ENCODE results near the gene AOPEP. TPM values are rescaled to one million over a fixed set of nuclear protein-coding genes. Genes with fewer than 3 reads are reported as not detected.

Gene AOPEP
- polyA plus RNA-seq, 1 of the 3 experiments (the other 2 are of a cell fraction): 54.6 TPM

DNA sequence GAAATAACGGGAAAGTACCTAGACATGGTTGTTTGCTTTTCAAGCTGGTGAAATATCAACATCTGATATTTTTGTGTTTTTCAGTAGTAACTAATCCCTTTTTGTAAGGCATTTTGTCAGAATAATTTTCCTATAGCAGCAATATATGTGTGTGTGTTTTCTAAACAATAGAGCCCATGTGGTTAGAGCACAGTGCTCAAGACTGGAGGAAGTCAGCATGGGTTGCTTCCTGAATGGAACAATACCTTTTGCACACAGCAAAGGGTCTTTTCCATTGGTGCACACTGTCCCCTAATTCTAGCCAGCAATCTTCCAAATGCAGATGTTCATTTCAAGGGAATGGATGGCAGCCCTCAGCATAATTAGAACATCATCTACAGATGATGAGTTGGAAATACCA is 270.1 kb downstream of the AOPEP start:
- POLR2A ChIA-PET: interaction anchor here (0.7 kb wide), 1 partner anchor 73 kb away, joined by 4 read pairs; no protein-coding TSS in a partner anchor
- Histone ChIP-seq H3K36me3 (replicated peaks in 1 of 2; ENCODE audit: control insufficient read depth in 1 of 2, insufficient read depth in 2 of 2, low read length in 1 of 2) (no peaks in the 10 kb centered on the region), H3K9ac (no peak overlapping the region), H3K9me3 (no peaks in the 10 kb centered on the region), H3K4me3 (ENCODE audit: low read depth in 2 of 2, low read length in 1 of 2) (no peak overlapping the region), H3F3A (replicated peaks; ENCODE audit: insufficient read depth) (no peaks in the 10 kb centered on the region), H3K27me3 (ENCODE audit: insufficient read depth) (no peaks in the 10 kb centered on the region), H3K79me2 (ENCODE audit: insufficient read depth) (no peaks in the 10 kb centered on the region), H2AFZ (ENCODE audit: low read depth) (no peak overlapping the region), H3K27ac (ENCODE audit: low read depth in 2 of 2, low read length in 1 of 2) (peak overlapping the region in 1 of 2 experiments; percentile 86; a peak in 2 of 4 replicates), H4K20me1 (ENCODE audit: insufficient read depth) (no peaks in the 10 kb centered on the region), H3K4me1 (ENCODE audit: control insufficient read depth in 1 of 2, insufficient read depth in 2 of 2, low read depth in 1 of 2, low read length in 1 of 2) (peaks cover 12 to 31% of the 10 kb centered on the region in 2 experiments; a peak in 3 of 4 replicates), H3K9me2 (no peaks in the 10 kb centered on the region), H3K4me2 (no peak overlapping the region)
- TF ChIP-seq NRF1 (IDR thresholded peaks at IDR 0.05; ENCODE audit: low read depth, low read length): no peak
- no peak for TF ChIP-seq NFIC (IDR thresholded peaks at IDR 0.05; ENCODE audit: borderline replicate concordance)
- no peak for DNase-seq
- CTCF ChIA-PET: interaction anchor here (0.6 kb wide), 1 partner anchor 442 kb away, joined by 3 read pairs; the partner anchor contains the start of gene PCAT7
- 84% methylated on average over 1 of the region's 1 CpG for WGBS (ENCODE audit: low lambda C conversion rate)

DNA sequence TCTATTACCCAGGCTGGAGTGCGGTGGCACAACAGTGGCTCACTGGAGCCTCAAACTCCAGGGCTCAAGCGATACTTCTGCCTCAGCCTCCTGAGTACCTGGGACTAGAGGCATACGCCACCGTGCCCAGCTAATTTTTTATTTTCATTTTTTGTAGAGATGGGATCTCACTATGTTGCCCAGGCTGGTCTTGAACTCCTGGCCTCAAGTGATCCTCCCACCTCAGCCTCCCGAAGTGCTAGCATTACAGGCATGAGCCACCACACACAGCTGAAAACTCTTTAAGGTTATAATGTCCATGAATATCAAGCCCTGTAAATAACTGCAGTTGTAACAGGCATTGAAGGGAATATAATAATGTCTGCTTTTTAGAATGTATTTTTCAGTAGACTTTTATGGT is 271.2 kb downstream of the AOPEP start:
- TF ChIP-seq POLR2AphosphoS5 (IDR thresholded peaks at IDR 0.05; ENCODE audit: low read depth, low read length) (no peak), RFX5 (IDR thresholded peaks at IDR 0.05; ENCODE audit: low read length) (no peak), RAD21 (IDR thresholded peaks at IDR 0.05; ENCODE audit: low read length) (no peak), EP300 (IDR thresholded peaks at IDR 0.05; ENCODE audit: borderline replicate concordance in 1 of 2, low read depth in 1 of 2, low read length in 1 of 2) (no peak), SMC3 (IDR thresholded peaks at IDR 0.05; ENCODE audit: low read depth, low read length) (no peak), RXRA (IDR thresholded peaks at IDR 0.05; ENCODE audit: borderline replicate concordance, low read depth) (no peak), RCOR1 (IDR thresholded peaks at IDR 0.05; ENCODE audit: low read length) (no peak), GABPA (IDR thresholded peaks at IDR 0.05; ENCODE audit: low read depth) (no peak), TAF1 (IDR thresholded peaks at IDR 0.05; ENCODE audit: borderline replicate concordance, low read depth, low read length) (no peak)
- TF ChIP-seq, protein P1, sequence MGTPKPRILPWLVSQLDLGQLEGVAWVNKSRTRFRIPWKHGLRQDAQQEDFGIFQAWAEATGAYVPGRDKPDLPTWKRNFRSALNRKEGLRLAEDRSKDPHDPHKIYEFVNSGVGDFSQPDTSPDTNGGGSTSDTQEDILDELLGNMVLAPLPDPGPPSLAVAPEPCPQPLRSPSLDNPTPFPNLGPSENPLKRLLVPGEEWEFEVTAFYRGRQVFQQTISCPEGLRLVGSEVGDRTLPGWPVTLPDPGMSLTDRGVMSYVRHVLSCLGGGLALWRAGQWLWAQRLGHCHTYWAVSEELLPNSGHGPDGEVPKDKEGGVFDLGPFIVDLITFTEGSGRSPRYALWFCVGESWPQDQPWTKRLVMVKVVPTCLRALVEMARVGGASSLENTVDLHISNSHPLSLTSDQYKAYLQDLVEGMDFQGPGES (IDR thresholded peaks at IDR 0.05; ENCODE audit: low read depth, low read length): no peak
- TF ChIP-seq, protein P2, sequence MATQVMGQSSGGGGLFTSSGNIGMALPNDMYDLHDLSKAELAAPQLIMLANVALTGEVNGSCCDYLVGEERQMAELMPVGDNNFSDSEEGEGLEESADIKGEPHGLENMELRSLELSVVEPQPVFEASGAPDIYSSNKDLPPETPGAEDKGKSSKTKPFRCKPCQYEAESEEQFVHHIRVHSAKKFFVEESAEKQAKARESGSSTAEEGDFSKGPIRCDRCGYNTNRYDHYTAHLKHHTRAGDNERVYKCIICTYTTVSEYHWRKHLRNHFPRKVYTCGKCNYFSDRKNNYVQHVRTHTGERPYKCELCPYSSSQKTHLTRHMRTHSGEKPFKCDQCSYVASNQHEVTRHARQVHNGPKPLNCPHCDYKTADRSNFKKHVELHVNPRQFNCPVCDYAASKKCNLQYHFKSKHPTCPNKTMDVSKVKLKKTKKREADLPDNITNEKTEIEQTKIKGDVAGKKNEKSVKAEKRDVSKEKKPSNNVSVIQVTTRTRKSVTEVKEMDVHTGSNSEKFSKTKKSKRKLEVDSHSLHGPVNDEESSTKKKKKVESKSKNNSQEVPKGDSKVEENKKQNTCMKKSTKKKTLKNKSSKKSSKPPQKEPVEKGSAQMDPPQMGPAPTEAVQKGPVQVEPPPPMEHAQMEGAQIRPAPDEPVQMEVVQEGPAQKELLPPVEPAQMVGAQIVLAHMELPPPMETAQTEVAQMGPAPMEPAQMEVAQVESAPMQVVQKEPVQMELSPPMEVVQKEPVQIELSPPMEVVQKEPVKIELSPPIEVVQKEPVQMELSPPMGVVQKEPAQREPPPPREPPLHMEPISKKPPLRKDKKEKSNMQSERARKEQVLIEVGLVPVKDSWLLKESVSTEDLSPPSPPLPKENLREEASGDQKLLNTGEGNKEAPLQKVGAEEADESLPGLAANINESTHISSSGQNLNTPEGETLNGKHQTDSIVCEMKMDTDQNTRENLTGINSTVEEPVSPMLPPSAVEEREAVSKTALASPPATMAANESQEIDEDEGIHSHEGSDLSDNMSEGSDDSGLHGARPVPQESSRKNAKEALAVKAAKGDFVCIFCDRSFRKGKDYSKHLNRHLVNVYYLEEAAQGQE (IDR thresholded peaks at IDR 0.05; ENCODE audit: low read depth, low read length): no peak
- TF ChIP-seq, protein P3, sequence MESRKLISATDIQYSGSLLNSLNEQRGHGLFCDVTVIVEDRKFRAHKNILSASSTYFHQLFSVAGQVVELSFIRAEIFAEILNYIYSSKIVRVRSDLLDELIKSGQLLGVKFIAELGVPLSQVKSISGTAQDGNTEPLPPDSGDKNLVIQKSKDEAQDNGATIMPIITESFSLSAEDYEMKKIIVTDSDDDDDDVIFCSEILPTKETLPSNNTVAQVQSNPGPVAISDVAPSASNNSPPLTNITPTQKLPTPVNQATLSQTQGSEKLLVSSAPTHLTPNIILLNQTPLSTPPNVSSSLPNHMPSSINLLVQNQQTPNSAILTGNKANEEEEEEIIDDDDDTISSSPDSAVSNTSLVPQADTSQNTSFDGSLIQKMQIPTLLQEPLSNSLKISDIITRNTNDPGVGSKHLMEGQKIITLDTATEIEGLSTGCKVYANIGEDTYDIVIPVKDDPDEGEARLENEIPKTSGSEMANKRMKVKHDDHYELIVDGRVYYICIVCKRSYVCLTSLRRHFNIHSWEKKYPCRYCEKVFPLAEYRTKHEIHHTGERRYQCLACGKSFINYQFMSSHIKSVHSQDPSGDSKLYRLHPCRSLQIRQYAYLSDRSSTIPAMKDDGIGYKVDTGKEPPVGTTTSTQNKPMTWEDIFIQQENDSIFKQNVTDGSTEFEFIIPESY (IDR thresholded peaks at IDR 0.05; ENCODE audit: borderline replicate concordance, low read depth): no peak
- ChIA-PET POLR2A (no interaction called here), CTCF (interaction anchor here (1.2 kb wide), 1 partner anchor 10 kb away, joined by 3 read pairs; no protein-coding TSS in a partner anchor)
- Histone ChIP-seq H3K27me3 (ENCODE audit: insufficient read depth) (no peaks in the 10 kb centered on the region), H3K9ac (no peak overlapping the region), H3K4me3 (ENCODE audit: low read depth in 2 of 2, low read length in 1 of 2) (no peak overlapping the region), H2AFZ (ENCODE audit: low read depth) (no peak overlapping the region), H3F3A (replicated peaks; ENCODE audit: insufficient read depth) (no peaks in the 10 kb centered on the region), H3K9me2 (no peaks in the 10 kb centered on the region), H3K4me1 (ENCODE audit: control insufficient read depth in 1 of 2, insufficient read depth in 2 of 2, low read depth in 1 of 2, low read length in 1 of 2) (peaks cover 12 to 27% of the 10 kb centered on the region in 2 experiments; a peak in 3 of 4 replicates), H3K36me3 (replicated peaks in 1 of 2; ENCODE audit: control insufficient read depth in 1 of 2, insufficient read depth in 2 of 2, low read length in 1 of 2) (no peaks in the 10 kb centered on the region), H3K4me2 (no peak overlapping the region), H3K79me2 (ENCODE audit: insufficient read depth) (no peaks in the 10 kb centered on the region), H3K9me3 (no peaks in the 10 kb centered on the region), H4K20me1 (ENCODE audit: insufficient read depth) (no peaks in the 10 kb centered on the region), H3K27ac (ENCODE audit: low read depth in 2 of 2, low read length in 1 of 2) (no peak overlapping the region)
- 94% methylated on average over 5 of the region's 5 CpGs for WGBS (ENCODE audit: low lambda C conversion rate)
- DNase-seq: no peak
